ENCODE data around the gene C2orf76. TPM values are rescaled to one million over a fixed set of nuclear protein-coding genes. Genes with fewer than 3 reads are reported as not detected.
"Not testable (repeated sequence)": the region's sequence is repeated elsewhere in the genome, so short reads cannot be mapped to it uniquely, and the experiment has no call there.

Gene C2orf76
- 10 to 100 TPM in 1 of 2 donors, 1 to 10 TPM in 1; 6.5 to 10.9 TPM for total RNA-seq

GRCh38 chr2:119366649-119367471, at the start of gene C2orf76, which contains the start of gene DBI:
Gene C2orf76 (minus strand): TSS chr2:119366834. CDS start chr2:119339959, 26,875 bp downstream.
Gene DBI (plus strand): TSS chr2:119366977. CDS start chr2:119367052, 75 bp downstream.
- ATAC-seq, result peak; percentile 98
- Mint-ChIP-seq H3K9me3 (no peaks in the 10 kb centered on the region), H3K36me3 (peaks cover 14% of the 10 kb centered on the region), H3K27me3 (no peaks in the 10 kb centered on the region), H3K27ac (peak within 1 kb of the TSS; percentile 98 to 100), H3K4me3 (peak within 1 kb of the TSS; percentile 92), H3K4me1 (ENCODE audit: low read depth in 2 of 2) (peaks cover 38 to 49% of the 10 kb centered on the region in 2 donors)
- peak; percentile 96 for DNase-seq (ENCODE audit: low spot score)

- Mint-ChIP-seq H3K27ac (no peak overlapping the region), H3K9me3 (no peaks in the 10 kb centered on the region), H3K4me1 (ENCODE audit: low read depth in 2 of 2) (no peaks in the 10 kb centered on the region), H3K27me3 (peaks cover 8 to 33% of the 10 kb centered on the region in 2 donors), H3K36me3 (no peaks in the 10 kb centered on the region), H3K4me3 (no peak overlapping the region)
- DNase-seq (ENCODE audit: low spot score) (no peak), ATAC-seq (no peak)
These were observed 49.0 kb upstream of the C2orf76 start for GRCh38 chr2:119415630-119416029.

DNA sequence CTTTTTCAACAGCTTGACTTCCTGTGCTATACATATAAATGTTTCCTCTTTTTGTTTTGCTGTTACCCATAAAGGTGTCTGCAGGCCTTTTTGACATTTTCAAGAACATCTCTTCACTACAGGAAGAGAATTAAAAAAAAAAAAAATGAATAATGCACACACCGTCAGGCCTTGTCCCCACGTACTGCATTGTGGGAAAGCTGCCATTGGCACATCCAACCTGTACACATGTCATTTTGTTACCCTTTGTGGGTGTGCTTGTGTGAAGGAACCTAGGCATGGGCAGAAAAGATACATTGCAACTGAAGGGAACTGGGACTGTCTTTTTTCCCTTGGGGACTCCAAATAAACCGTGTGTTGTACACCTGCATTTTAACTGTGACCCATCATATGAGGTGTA, 48.3 kb upstream of the C2orf76 start:
- ATAC-seq (no peak), DNase-seq (ENCODE audit: low spot score) (no peak)
- Mint-ChIP-seq H3K4me1 (ENCODE audit: low read depth in 2 of 2) (no peaks in the 10 kb centered on the region), H3K27me3 (peaks cover 13 to 30% of the 10 kb centered on the region in 2 donors), H3K4me3 (no peak overlapping the region), H3K9me3 (no peaks in the 10 kb centered on the region), H3K36me3 (no peaks in the 10 kb centered on the region), H3K27ac (no peak overlapping the region)

- Mint-ChIP-seq H3K9me3 (no peaks in the 10 kb centered on the region), H3K36me3 (no peaks in the 10 kb centered on the region), H3K4me1 (ENCODE audit: low read depth in 2 of 2) (no peaks in the 10 kb centered on the region), H3K4me3 (no peak overlapping the region), H3K27me3 (peaks cover 13 to 19% of the 10 kb centered on the region in 2 donors), H3K27ac (no peak overlapping the region)
- ATAC-seq (no peak), DNase-seq (ENCODE audit: low spot score) (no peak)
These were observed 42.9 kb upstream of the C2orf76 start for GRCh38 chr2:119409506-119409905.

DNA sequence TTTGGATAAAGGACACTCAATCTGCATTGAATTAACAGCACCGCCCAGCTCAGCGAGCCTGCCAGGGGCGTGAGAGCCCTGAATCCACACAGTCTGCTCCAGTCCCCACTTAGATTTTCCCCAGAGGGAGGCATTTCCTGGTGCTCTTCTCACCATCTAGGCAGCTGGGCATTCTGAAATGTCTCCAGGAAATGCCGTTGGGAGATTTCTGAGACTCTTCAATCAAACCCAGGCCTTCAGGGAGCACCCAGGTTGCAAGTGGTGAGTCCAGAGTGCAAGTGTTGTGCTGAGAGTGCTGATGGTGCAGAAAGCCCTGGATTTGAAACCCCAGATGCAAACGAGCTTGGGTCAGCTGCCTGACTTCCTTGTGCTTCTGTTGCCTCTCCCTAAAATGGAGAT, 41.6 kb upstream of the C2orf76 start:
- Mint-ChIP-seq H3K4me3 (no peak overlapping the region), H3K36me3 (no peaks in the 10 kb centered on the region), H3K9me3 (no peaks in the 10 kb centered on the region), H3K27ac (no peak overlapping the region), H3K4me1 (ENCODE audit: low read depth in 2 of 2) (no peaks in the 10 kb centered on the region), H3K27me3 (peaks cover 13 to 19% of the 10 kb centered on the region in 2 donors)
- DNase-seq (ENCODE audit: low spot score) (no peak), ATAC-seq (no peak)

DNA sequence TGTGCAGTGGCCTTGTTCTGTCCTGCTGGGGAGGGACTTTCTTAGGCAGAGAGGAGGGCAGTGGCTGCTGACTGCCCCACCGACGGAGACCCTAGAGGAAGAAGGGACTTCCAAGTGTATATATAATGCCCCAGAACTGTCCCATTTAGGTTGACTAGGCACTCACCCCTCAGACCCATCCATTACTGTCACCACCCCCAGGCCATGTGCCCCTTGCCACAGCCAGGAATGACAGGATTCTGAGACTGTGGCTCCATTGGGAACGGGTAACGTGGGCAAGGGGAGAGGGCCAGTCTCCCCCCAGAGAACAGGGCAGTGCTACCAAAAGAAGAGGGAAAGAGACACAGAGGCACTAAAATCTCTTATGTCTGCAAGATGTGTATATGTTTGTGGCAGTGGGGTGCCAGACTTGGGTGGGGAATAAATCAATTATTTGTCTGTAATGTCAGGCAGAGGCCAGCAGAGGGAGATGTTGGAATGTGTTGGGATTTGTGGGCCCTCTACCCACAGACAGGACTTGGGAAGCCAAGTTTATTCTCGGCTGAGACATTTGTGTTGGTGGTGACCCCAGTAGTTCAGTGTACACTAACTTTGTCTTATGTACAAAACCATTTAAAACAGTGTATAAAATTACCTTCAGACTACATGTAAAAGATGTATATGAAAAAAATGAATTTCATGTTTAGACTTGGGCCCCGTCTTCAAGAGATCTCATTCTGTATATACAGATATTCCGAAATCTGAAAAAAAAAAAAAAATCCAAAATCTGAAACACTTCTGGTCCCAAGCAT, 41.0 kb upstream of the C2orf76 start:
- DNase-seq (ENCODE audit: low spot score) (no peak), ATAC-seq (no peak)
- no peak overlapping the region for H3K4me3 Mint-ChIP-seq
- no peak overlapping the region for H3K27ac Mint-ChIP-seq
- H3K4me1 Mint-ChIP-seq (ENCODE audit: low read depth in 2 of 2), result no peaks in the 10 kb centered on the region
- H3K27me3 Mint-ChIP-seq, result peaks cover 13 to 19% of the 10 kb centered on the region in 2 donors
- H3K9me3 Mint-ChIP-seq, result no peaks in the 10 kb centered on the region
- no peaks in the 10 kb centered on the region for H3K36me3 Mint-ChIP-seq

DNA sequence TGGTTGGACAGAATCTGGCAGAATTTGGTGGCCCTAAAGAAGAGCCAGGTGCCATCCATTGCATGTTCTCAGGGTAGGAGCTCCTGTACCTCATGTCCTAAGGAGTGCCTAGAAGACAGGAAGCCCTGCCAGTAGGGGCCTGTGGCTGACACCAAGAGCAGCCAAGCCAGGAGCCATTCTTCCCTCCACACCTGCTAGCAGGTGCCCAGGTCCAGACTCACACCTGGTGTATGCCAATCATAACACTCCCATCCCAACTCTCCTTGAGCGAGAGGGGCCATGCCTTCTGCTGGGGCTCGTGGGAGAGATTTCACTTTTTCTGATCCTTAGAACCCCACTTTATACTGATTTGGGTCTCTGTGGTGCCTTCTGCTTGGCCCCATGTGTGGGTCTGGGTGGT, 38.5 kb upstream of the C2orf76 start:
- ATAC-seq (no peak), DNase-seq (ENCODE audit: low spot score) (no peak)
- Mint-ChIP-seq H3K27ac (no peak overlapping the region), H3K9me3 (no peaks in the 10 kb centered on the region), H3K4me3 (no peak overlapping the region), H3K27me3 (peaks cover 6 to 8% of the 10 kb centered on the region in 2 donors), H3K4me1 (ENCODE audit: low read depth in 2 of 2) (no peaks in the 10 kb centered on the region), H3K36me3 (no peaks in the 10 kb centered on the region)

DNA sequence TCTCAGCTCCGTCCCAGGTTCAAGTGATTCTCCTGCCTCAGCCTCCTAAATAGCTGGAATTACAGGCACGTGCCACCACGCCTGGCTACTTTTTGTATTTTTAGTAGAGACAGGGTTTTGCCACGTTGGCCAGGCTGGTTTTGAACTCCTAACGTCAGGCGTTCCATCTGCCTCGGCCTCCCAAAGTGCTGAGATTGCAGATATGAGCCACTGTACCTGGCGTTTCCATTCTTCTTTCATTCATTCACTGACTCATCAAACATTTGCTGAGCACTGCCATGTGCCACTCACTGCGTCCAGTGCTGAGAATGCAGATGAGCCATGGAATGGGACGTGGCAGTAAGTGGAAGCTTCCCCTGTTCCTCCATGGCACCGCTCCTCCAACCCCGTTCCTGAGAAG, 37.0 kb upstream of the C2orf76 start:
- H3K4me1 Mint-ChIP-seq (ENCODE audit: low read depth in 2 of 2); H3K27me3 Mint-ChIP-seq; H3K9me3 Mint-ChIP-seq; H3K4me3 Mint-ChIP-seq; ATAC-seq; H3K36me3 Mint-ChIP-seq; DNase-seq (ENCODE audit: low spot score): not testable (repeated sequence)
- H3K27ac Mint-ChIP-seq, result peak overlapping the region in 1 of 2 donors; percentile 51

GRCh38 chr2:119402645-119403560, 36.3 kb upstream of the C2orf76 start:
- H3K36me3 Mint-ChIP-seq, result no peaks in the 10 kb centered on the region
- no peak overlapping the region for H3K27ac Mint-ChIP-seq
- DNase-seq (ENCODE audit: low spot score) (no peak), ATAC-seq (no peak)
- no peak overlapping the region for H3K4me3 Mint-ChIP-seq
- no peaks in the 10 kb centered on the region for H3K9me3 Mint-ChIP-seq
- peaks cover 7% of the 10 kb centered on the region in 2 donors for H3K27me3 Mint-ChIP-seq
- peaks cover 0 to 3% of the 10 kb centered on the region in 2 donors for H3K4me1 Mint-ChIP-seq (ENCODE audit: low read depth in 2 of 2)

DNA sequence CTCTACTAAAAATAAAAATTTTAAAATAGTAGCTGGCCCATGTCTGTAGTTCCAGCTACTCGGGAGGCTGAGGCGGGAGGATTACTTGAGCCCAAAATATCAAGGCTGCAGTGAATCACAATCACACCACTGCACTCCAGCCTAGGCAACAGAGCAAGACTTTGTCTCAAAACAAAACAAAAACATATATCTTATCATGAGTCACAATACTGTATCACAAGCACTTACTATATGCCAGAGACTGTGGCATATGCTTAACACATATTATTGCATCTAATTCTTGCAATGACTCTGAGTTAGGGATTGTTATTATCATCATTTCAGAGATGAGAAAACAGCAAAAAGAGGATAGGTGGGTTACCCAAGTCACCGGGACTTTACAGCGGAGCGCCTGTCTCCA, 35.5 kb upstream of the C2orf76 start:
- Mint-ChIP-seq H3K4me3 (no peak overlapping the region), H3K4me1 (ENCODE audit: low read depth in 2 of 2) (peaks cover 0 to 3% of the 10 kb centered on the region in 2 donors), H3K27ac (no peak overlapping the region), H3K27me3 (peaks cover 7% of the 10 kb centered on the region in 2 donors), H3K9me3 (no peaks in the 10 kb centered on the region), H3K36me3 (no peaks in the 10 kb centered on the region)
- ATAC-seq (no peak), DNase-seq (ENCODE audit: low spot score) (no peak)

GRCh38 chr2:119397196-119397595, 30.6 kb upstream of the C2orf76 start:
- Mint-ChIP-seq H3K4me1 (ENCODE audit: low read depth in 2 of 2) (peaks cover 0 to 3% of the 10 kb centered on the region in 2 donors), H3K36me3 (no peaks in the 10 kb centered on the region), H3K27me3 (peaks cover 7 to 9% of the 10 kb centered on the region in 2 donors), H3K4me3 (no peak overlapping the region), H3K27ac (no peak overlapping the region), H3K9me3 (no peaks in the 10 kb centered on the region)
- ATAC-seq (peak in 1 of 2 donors; percentile 36), DNase-seq (ENCODE audit: low spot score) (no peak)

DNA sequence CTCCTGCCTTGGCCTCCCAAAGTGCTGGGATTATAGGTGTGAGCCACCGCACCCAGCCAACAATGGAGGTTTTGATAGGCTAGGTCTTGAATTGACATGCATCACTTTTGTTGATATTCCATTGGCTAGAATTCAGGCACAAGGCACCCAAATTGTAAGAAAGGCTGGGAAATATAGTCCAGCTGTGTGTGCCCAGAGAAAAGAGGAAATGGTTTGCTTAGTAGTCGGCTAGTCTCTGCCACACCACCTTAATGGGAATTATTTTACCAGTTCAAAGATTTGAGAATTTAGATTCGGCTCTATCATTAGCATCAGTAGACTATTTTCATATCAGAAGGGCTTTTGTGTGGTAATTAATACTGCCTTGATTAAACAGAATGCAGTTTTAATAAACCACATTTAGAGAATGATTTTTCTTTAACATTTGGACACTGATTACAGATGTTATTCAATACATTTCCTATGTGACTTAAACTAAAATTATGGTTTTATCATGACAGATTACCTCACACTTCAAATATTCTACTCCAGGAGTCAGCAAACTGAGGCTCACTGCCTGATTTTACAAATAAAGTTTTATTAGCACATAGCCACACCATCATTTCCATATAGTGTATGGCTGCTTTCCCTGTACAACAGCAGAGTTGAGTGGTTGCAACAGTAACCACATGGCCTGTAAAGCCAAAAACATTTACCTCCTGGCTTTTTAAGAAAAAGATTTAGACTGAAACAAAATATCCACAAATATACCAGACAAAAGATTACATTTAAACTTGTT, 27.5 kb upstream of the C2orf76 start:
- H3K36me3 Mint-ChIP-seq, result no peaks in the 10 kb centered on the region
- peaks cover 0 to 3% of the 10 kb centered on the region in 2 donors for H3K4me1 Mint-ChIP-seq (ENCODE audit: low read depth in 2 of 2)
- H3K4me3 Mint-ChIP-seq, result no peak overlapping the region
- DNase-seq (ENCODE audit: low spot score), result no peak
- H3K27me3 Mint-ChIP-seq, result peaks cover 7 to 15% of the 10 kb centered on the region in 2 donors
- no peak for ATAC-seq
- no peak overlapping the region for H3K27ac Mint-ChIP-seq
- H3K9me3 Mint-ChIP-seq, result no peaks in the 10 kb centered on the region
